Adipose tissue (tissue), 3 donors: ENCODE results near the gene CAMTA1. TPM values are rescaled to one million over a fixed set of nuclear protein-coding genes. Genes with fewer than 3 reads are reported as not detected.

Experiments used
- H3K27ac ChIP-seq: one replicate; pipeline ENCODE4 v1.5.1; 2013; ENCODE audit warnings: low read depth, low read length
- WGBS, 3 donors: extraction: QIAGEN DNeasy Blood & Tissue Kit; methylation state at CpG; one replicate each; pipeline ENCODE4 v1.1.7; 2013; 5-methylcytosine and 5-hydroxymethylcytosine counted together
- polyA plus RNA-seq, 3 donors: library from polyadenylated mRNA; stranded (reverse); fragments of 200-250 nt; gene quantifications; one replicate each; pipeline ENCODE4 v1.2.3, GENCODE V29; 2013
- donor health status: healthy with polysubstance abuse.
- donor health status: Bipolar disorder and iron deficiency.
- donor health status: healthy.

The CAMTA1 gene
- polyA plus RNA-seq, 3 donors, result 25.7 to 111 (median 60.2) TPM

- WGBS, 3 donors, result 66 to 79% (median 78%) methylated on average over 18 of the region's 18 CpGs
- H3K27ac ChIP-seq, result no peak overlapping the region
These were observed 228.8 kb downstream of the CAMTA1 start for GRCh38 chr1:7013833-7014639.

- 72 to 88% (median 76%) methylated on average over 8 of the region's 8 CpGs for WGBS, 3 donors
- H3K27ac ChIP-seq, result no peak overlapping the region
These were observed 229.3 kb downstream of the CAMTA1 start for GRCh38 chr1:7014640-7014930.

- WGBS, 3 donors, result 71 to 90% (median 82%) methylated on average over 7 of the region's 7 CpGs
- H3K27ac ChIP-seq, result no peak overlapping the region
These were observed 229.8 kb downstream of the CAMTA1 start for GRCh38 chr1:7015022-7015421.

DNA sequence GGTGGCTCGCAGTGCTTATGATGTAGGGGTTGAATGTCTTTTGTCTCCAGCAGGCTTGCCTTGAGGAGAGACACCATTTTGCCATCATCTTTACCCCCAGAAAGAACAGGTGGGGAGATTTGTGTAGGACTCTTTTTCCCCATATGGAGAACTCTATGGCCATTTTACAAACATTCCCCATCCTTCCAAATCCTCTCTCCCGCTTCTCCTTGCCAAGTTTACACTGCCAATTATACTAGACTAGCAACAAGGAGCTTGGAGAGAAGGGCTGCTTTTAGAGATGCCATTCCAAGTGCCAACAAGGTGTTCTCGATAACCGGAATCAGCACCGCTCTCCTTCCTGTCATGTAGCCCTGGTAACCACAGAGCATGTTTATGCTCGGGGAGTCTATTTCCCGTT, 233.1 kb downstream of the CAMTA1 start:
- 85 to 97% (median 86%) methylated on average over 7 of the region's 7 CpGs for WGBS, 3 donors
- no peak overlapping the region for H3K27ac ChIP-seq

GRCh38 chr1:7018826-7019225, 233.6 kb downstream of the CAMTA1 start:
- no peak overlapping the region for H3K27ac ChIP-seq
- 90 to 92% (median 90%) methylated on average over 14 of the region's 14 CpGs for WGBS, 3 donors

GRCh38 chr1:7019510-7019909, 234.3 kb downstream of the CAMTA1 start:
- no peak overlapping the region for H3K27ac ChIP-seq
- WGBS, 3 donors, result 70 to 79% (median 71%) methylated on average over 9 of the region's 9 CpGs

GRCh38 chr1:7022058-7022457, 236.8 kb downstream of the CAMTA1 start:
- 55 to 70% (median 62%) methylated on average over 3 of the region's 3 CpGs for WGBS, 3 donors
- H3K27ac ChIP-seq, result no peak overlapping the region

DNA sequence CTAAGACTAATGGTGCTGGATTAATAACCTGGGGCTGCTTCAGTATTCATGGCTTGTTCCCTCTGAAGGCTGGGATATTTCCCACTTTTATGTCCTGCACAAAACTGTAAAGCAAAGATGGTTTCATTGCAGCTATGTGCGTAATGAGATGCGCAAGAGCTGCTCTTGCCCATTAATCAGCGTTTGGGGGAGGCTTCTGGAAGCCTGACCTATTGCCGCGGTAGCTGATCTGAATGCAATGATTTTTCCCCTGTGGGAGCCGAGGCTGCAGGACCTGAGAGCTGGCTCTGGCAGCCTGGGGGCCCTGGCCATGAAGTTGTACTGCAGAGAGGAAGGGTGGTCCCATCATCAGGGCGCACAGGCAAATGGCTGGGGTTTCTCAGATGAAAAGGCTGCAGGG, 239.8 kb downstream of the CAMTA1 start:
- WGBS, 3 donors, result 71 to 82% (median 76%) methylated on average over 7 of the region's 7 CpGs
- no peak overlapping the region for H3K27ac ChIP-seq

- WGBS, 3 donors, result 73 to 91% (median 79%) methylated on average over 6 of the region's 6 CpGs
- no peak overlapping the region for H3K27ac ChIP-seq
These were observed 240.9 kb downstream of the CAMTA1 start for GRCh38 chr1:7026169-7026568.

DNA sequence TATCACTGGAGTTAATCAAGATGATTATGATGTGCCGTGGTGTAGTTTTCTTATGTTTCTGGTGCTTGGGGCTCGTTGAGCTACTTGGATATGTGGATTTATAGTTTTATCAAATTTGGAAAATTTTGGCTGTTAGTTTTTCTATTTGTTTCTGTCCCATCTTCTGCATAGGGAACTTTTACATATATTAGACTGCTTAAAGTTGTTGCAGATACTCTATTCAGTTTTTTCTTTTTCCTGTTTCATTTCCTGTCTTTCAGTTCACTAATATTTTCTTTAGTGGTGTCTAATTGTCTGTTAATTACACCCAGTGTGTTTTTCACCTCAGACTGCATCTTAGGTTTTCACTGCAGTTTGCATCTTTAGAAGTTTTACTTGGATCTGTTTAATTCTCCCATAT, 247.7 kb downstream of the CAMTA1 start:
- 88 to 92% (median 88%) methylated on average over 2 of the region's 2 CpGs for WGBS, 3 donors
- no peak overlapping the region for H3K27ac ChIP-seq

DNA sequence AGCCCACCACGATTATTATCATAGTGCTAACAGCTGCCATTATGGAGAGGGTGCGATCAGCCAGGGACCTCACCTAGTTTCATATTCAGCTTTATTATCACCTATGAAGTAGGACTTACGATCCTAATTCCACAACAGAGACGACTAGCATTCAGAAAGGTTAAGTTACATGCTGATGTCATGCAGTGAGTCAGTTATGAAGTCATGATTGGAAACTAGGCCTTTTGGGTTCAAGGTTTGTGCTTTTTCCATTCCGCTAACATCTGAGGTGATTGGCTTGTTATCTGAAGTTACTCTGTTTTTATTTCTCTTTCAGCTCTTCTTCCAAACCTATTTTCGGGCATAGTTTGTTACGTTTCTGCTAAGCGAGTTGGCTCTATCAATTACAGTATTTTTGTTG, 251.1 kb downstream of the CAMTA1 start:
- H3K27ac ChIP-seq, result no peak overlapping the region

GRCh38 chr1:7039590-7040220, 254.5 kb downstream of the CAMTA1 start:
- 76 to 78% (median 77%) methylated on average over 8 of the region's 8 CpGs for WGBS, 3 donors

More for the DNA sequence above, 251.1 kb downstream of the CAMTA1 start:
- WGBS, 3 donors, result 86 to 91% (median 88%) methylated on average over 8 of the region's 8 CpGs

GRCh38 chr1:7040969-7041695, 255.9 kb downstream of the CAMTA1 start:
- H3K27ac ChIP-seq, result no peak overlapping the region
- WGBS, 3 donors, result 63 to 72% (median 68%) methylated on average over 16 of the region's 16 CpGs

More at GRCh38 chr1:7039590-7040220, 254.5 kb downstream of the CAMTA1 start:
- H3K27ac ChIP-seq, result no peak overlapping the region

DNA sequence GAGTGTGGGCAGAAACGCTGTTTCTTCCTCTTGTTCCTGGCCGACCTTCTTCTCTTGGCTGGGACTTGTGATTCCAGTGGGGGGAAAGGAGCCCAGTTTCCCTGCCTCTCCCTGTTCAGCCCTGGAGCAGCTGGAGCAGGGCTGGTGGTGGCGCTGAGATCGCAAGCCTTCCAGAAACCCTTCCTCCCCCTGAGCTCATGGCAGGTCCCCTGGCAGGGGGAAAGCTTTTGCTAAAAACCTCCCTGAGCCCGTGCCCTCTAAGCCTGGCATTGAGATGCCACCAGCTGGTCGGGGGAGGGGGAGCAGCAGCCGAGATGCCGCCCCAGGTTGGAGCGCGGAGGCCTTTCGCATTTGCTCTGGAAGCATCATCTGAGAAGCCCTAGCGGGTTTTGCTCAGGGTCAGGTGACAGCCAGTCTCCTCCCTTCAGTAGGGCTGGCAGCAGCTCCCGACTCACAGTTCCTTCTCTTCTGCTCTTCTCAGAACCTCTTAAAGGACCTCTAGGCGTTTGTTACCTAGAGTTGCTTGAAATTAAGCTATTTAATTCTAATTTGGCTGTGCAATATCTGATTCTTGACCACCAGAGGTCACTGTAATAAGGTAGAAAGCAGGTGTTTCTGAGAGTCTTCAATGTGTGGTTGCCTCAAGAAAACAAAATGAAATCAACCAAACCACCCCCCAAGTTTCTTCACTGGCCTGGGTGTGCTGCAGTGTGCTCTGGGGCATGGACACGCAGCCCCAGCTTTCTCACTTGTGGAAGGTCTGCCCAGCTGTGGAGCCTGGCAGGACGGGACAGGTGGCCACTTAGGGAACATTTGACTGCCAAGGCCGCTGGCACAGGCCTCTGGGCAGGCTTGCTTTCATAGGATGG, 257.3 kb downstream of the CAMTA1 start:
- 54 to 69% (median 64%) methylated on average over 17 of the region's 17 CpGs for WGBS, 3 donors
- H3K27ac ChIP-seq, result no peak overlapping the region

DNA sequence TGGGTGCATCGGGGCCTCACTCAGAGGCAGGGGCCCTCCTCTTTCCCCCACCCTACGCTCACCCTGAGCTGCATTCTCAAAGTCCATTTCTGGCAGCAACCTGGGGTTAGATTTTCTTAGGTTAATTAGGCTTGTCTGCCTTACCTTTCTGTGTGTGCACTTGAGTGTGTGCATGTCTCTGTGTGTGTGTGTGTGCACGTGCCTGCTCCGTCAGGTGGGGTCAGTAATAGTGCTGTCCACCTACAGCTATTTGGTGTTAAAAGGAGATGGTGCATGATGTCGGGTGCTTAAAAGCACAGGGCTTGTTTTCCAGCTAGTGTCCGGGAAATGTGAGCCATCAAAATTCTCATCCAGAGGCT, 257.9 kb downstream of the CAMTA1 start:
- H3K27ac ChIP-seq, result no peak overlapping the region
- 63 to 77% (median 72%) methylated on average over 6 of the region's 6 CpGs for WGBS, 3 donors

DNA sequence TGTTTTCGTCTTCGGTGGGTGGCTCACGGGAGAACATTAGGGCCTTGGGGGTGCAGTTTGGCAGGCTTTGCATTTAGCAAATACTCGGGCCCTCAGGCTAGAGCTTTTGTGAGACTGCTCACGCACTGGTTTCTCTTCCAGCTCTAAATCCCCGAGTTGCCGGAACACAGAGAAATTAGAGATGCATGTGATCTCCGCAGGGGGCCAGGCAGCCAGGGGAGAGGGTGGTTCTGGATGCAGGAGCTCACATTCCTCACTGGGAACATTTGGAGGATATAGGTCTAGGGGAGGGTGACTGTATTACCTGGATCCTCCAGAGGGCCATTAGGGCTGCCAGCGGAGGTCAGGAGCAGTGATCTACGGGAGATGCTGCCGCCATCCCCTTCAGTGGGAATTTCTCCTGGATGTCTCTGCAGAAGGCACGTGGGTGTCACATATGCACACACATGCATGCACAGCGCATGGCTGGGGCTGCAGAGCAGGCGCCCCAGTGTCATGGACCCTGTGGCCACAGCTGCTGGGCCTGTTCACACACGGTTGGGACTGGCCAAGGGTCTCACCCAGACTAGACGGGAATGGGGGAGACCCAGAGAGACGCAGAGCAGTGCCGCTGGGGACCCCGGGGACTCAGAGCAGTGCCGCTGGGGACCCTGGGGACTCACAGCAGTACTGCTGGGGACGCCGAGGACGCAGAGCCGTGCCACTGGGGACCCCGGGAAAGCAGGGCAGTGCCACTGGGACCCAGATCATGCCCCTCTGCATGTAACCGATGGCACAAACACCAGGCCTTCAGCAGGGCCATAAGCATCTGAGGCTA, 258.7 kb downstream of the CAMTA1 start:
- H3K27ac ChIP-seq, result no peak overlapping the region
- 84 to 89% (median 86%) methylated on average over 26 of the region's 26 CpGs for WGBS, 3 donors

DNA sequence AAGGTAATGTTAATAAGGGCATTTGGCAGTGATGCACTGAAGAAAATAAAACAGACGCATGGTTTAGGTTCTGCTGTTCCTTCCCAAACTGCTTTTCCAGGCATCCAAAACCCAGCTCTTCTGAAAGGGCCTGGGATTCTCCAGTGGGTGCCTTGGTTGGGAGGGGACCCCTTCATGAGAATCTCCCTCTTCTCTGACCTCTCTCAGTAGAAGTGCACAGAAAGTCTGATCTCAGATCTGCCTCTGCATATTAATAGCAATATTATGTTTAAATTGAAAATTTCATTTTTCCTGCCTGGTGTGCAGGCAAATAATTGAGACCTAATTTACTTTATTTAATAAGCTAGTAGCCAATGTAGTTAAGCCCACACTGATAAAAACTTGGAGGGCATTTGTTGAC, 260.6 kb downstream of the CAMTA1 start:
- H3K27ac ChIP-seq, result no peak overlapping the region
- WGBS, 3 donors, result 91 to 97% (median 94%) methylated on average over 1 of the region's 1 CpG

GRCh38 chr1:7046314-7046713, 261.1 kb downstream of the CAMTA1 start:
- 0 to 8% (median 8%) methylated on average over 4 of the region's 4 CpGs for WGBS, 3 donors
- no peak overlapping the region for H3K27ac ChIP-seq
